PC-9 (cell line): ENCODE data around the gene RAET1G. TPM values are rescaled to one million over a fixed set of nuclear protein-coding genes. Genes with fewer than 3 reads are reported as not detected.

Source experiments
- BruUV-seq: library from RNA; stranded (reverse); fragments of 400-500 nt; replicated peaks from 2 replicates; lab custom pipeline; 2021; lab: Mats Ljungman, UMichigan
- CTCF ChIA-PET: fragments of 300-600 bp; sonication (Branson Sonifier 250); formaldehyde crosslinking; loops from one replicate; lab custom pipeline; 2022; ENCODE audit warnings: antibody characterized with exemption; lab: Charles Lee
- POLR2A ChIA-PET: fragments of 300-600 bp; sonication (Branson Sonifier 250); formaldehyde crosslinking; loops from one replicate; lab custom pipeline; 2022; ENCODE audit warnings: antibody characterized with exemption; ENCODE audit not compliant: unreplicated experiment; lab: Charles Lee
- DNase-seq, 2 experiments: peaks; one replicate each; pipeline versions ENCODE4 v3.0.0 to v3.0.0-alpha.2; 2015 to 2022; ENCODE audit warnings: mixed read lengths in 1 of 2
- H2AFZ ChIP-seq: fragments of 200-600 bp; sonication (generic); 2 replicates; pipeline ENCODE4 v1.8.1; 2017; ENCODE audit warnings: antibody characterized with exemption
- H3F3A ChIP-seq: fragments of 200-600 bp; sonication (generic); 2 replicates; pipeline ENCODE4 v1.8.1; 2017; ENCODE audit warnings: antibody characterized with exemption, mild to moderate bottlenecking, low read depth; ENCODE audit not compliant: insufficient read depth
- H3K27ac ChIP-seq: fragments of 200-600 bp; sonication (generic); 2 replicates; pipeline ENCODE4 v1.6.1; 2016; ENCODE audit warnings: mixed run types
- H3K27me3 ChIP-seq: fragments of 200-600 bp; sonication (generic); 2 replicates; pipeline ENCODE4 v1.6.1; 2016; ENCODE audit warnings: low read depth, mixed run types; ENCODE audit not compliant: insufficient read depth
- H3K36me3 ChIP-seq: fragments of 200-600 bp; sonication (generic); 2 replicates; pipeline ENCODE4 v1.6.1; 2016; ENCODE audit warnings: low read depth, mixed run types
- H3K4me1 ChIP-seq: fragments of 200-600 bp; sonication (generic); replicated peaks from 2 replicates; pipeline ENCODE4 v1.6.1; 2016; ENCODE audit warnings: mixed run types; ENCODE audit not compliant: insufficient read depth
- H3K4me2 ChIP-seq: fragments of 200-600 bp; sonication (generic); 2 replicates; pipeline ENCODE4 v1.6.1; 2017; ENCODE audit warnings: mixed run types
- H3K4me3 ChIP-seq: fragments of 200-600 bp; sonication (generic); 2 replicates; pipeline ENCODE4 v1.6.1; 2016; ENCODE audit warnings: mixed run types
- H3K79me2 ChIP-seq: fragments of 200-600 bp; sonication (generic); 2 replicates; pipeline ENCODE4 v1.6.1; 2017; ENCODE audit warnings: low read depth, mixed run types
- H3K9me2 ChIP-seq: fragments of 200-600 bp; sonication (generic); 2 replicates; pipeline ENCODE4 v1.8.1; 2017; ENCODE audit warnings: mild to moderate bottlenecking; ENCODE audit not compliant: insufficient read depth
- H3K9me3 ChIP-seq: fragments of 200-600 bp; sonication (generic); 2 replicates; pipeline ENCODE4 v1.8.1; 2016; ENCODE audit warnings: low read depth; ENCODE audit not compliant: insufficient read depth
- H4K20me1 ChIP-seq: fragments of 200-600 bp; sonication (generic); 2 replicates; pipeline ENCODE4 v1.8.1; 2017; ENCODE audit not compliant: insufficient read depth
- EZH2 ChIP-seq: fragments of 200-600 bp; sonication (generic); IDR thresholded peaks from 2 replicates; pipeline ENCODE4 v1.8.0; 2017; ENCODE audit warnings: antibody characterized with exemption, low read depth
- intact Hi-C: fragments of 100-400 bp; cut with micrococcal nuclease; formaldehyde crosslinking; loops from one replicate; pipeline ENCODE4 v1.10.0; 2022; ENCODE audit not compliant: unreplicated experiment
- total RNA-seq: library from RNA; stranded (reverse); gene quantifications from 2 replicates; pipeline ENCODE4 v1.2.3, GENCODE V29; 2021
- TF ChIP-seq, protein P1 (sequence below): fragments of 200-600 bp; sonication (generic); conservative IDR thresholded peaks from 2 replicates; pipeline ENCODE4 v1.6.1; 2017; ENCODE audit warnings: mixed run types, antibody characterized with exemption, mild to moderate bottlenecking, moderate library complexity

Gene RAET1G
- total RNA-seq, 1 experiment from 2014 or later, result not detected

DNA sequence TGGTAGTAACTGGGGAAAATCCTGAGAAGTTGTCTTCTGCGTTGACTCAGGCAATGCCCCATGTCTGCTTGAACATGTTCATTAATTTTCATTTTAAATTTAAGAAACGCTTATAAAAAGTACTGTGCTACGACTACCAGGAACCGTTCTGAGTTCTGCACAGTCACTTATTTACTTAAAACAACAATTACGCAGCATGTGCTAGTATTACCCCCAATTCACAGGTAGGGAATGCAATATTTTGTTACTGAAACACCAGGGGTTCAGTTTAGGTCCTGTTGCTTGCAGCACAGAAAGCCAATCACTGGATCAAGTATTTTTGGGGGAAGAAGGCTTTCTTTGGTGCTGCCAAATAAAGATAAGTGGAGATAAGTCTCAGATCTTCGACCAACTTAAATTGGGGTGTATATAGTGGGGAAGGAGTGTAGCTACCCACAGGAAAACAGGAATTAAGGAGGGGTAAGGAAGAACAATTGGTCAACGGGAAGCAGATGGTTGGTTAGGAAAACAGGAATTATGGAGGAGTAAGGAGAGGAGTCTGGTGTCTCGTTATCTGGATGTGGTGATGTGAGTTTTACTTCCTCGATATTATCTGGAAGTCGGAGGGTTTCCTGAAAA is 53.5 kb downstream of the RAET1G start:
- no peaks in the 10 kb centered on the region for H3K9me3 ChIP-seq
- no peaks in the 10 kb centered on the region for H3K79me2 ChIP-seq
- no peaks in the 10 kb centered on the region for H4K20me1 ChIP-seq
- BruUV-seq, result no TSS peak
- no peak overlapping the region for H3K27ac ChIP-seq
- H3K27me3 ChIP-seq, result no peaks in the 10 kb centered on the region
- intact Hi-C loops, result loop anchor here (2.0 to 10.0 kb wide), 2 partner anchors 47 to 305 kb away; partner anchors contain the start of gene GINM1
- no peak overlapping the region for H3K4me2 ChIP-seq
- peaks cover 15% of the 10 kb centered on the region for H3F3A ChIP-seq
- no peaks in the 10 kb centered on the region for H3K36me3 ChIP-seq
- no peak overlapping the region for H3K4me3 ChIP-seq
- ChIA-PET CTCF (no interaction called here), POLR2A (no interaction called here)
- no peak overlapping the region for H2AFZ ChIP-seq
- no peak for DNase-seq
- no peak for TF ChIP-seq EZH2
- TF ChIP-seq, protein P1, sequence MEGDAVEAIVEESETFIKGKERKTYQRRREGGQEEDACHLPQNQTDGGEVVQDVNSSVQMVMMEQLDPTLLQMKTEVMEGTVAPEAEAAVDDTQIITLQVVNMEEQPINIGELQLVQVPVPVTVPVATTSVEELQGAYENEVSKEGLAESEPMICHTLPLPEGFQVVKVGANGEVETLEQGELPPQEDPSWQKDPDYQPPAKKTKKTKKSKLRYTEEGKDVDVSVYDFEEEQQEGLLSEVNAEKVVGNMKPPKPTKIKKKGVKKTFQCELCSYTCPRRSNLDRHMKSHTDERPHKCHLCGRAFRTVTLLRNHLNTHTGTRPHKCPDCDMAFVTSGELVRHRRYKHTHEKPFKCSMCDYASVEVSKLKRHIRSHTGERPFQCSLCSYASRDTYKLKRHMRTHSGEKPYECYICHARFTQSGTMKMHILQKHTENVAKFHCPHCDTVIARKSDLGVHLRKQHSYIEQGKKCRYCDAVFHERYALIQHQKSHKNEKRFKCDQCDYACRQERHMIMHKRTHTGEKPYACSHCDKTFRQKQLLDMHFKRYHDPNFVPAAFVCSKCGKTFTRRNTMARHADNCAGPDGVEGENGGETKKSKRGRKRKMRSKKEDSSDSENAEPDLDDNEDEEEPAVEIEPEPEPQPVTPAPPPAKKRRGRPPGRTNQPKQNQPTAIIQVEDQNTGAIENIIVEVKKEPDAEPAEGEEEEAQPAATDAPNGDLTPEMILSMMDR, result no peak
- peaks cover 30% of the 10 kb centered on the region for H3K4me1 ChIP-seq
- H3K9me2 ChIP-seq, result no peaks in the 10 kb centered on the region

DNA sequence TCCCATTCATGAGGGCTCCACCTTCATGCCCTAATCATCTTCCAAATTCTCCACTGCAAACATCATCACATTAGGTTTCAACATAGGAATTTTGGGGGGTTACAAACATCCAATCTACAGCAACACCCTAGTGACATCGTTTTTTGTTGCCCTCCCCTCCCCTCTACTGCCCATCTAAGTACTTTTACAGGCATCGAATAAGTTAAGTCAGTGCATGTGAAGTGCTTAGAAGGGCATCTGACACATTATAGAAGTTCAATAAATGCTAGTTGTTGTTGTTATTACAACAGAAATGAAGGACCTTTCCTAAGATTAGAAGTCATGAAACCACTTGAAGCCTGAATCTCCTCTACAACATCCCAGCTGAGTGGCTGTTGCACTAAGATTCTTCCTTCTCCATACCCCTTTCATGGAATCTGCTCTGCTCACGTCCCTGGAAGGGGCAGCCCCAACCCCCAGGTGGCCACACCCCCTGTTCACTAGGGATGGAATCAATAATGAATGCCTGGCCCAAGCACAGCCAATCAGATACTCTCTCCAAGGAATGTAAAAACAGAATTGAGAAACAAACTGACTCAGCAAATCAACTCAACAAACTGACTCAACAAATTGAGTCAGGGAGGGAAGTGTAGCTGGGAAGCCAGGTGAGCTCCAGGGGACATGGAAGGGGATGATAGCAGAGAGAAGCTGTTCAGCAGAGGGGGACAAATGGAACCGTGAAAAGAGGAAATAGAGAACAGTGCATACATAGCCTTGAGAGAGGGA is 54.9 kb downstream of the RAET1G start:
- ChIA-PET POLR2A (no interaction called here), CTCF (interaction anchor here (0.6 kb wide), 1 partner anchor 27 kb away, joined by 3 read pairs; no protein-coding TSS in a partner anchor)
- DNase-seq, result peak in 1 of 2 experiments; percentile 74

More for the DNA sequence above, 54.9 kb downstream of the RAET1G start:
- H4K20me1 ChIP-seq, result no peaks in the 10 kb centered on the region
- no peak overlapping the region for H2AFZ ChIP-seq
- TF ChIP-seq EZH2, result no peak
- TF ChIP-seq, protein P1, result no peak
- BruUV-seq, result no TSS peak
- H3K9me3 ChIP-seq, result no peaks in the 10 kb centered on the region
- H3K4me2 ChIP-seq, result peak overlapping the region; percentile 35
- H3K79me2 ChIP-seq, result no peaks in the 10 kb centered on the region
- peaks cover 32% of the 10 kb centered on the region for H3K4me1 ChIP-seq
- peaks cover 17% of the 10 kb centered on the region for H3F3A ChIP-seq
- H3K36me3 ChIP-seq, result no peaks in the 10 kb centered on the region
- no peak overlapping the region for H3K4me3 ChIP-seq
- H3K9me2 ChIP-seq, result no peaks in the 10 kb centered on the region
- H3K27me3 ChIP-seq, result no peaks in the 10 kb centered on the region
- peak overlapping the region; percentile 40 for H3K27ac ChIP-seq
- intact Hi-C loops, result loop anchor here (2.0 to 10.0 kb wide), 2 partner anchors 49 to 303 kb away; partner anchors contain the start of gene GINM1

Other genes with a start within 250 kb of the RAET1G start
- gene LATS1, start 205.0 kb downstream of the RAET1G start, total RNA-seq, result 11.2 and 15.4 TPM in 2 replicates
- 25.1 and 36.2 TPM in 2 replicates for gene NUP43, start 176.6 kb downstream of the RAET1G start, total RNA-seq
- gene PCMT1, start 173.4 kb downstream of the RAET1G start, total RNA-seq, result 39.0 and 50.5 TPM in 2 replicates
- gene LRP11, start 58.8 kb downstream of the RAET1G start, total RNA-seq, result 33.8 and 38.6 TPM in 2 replicates
- 0.20 TPM in 1 of 2 replicates, not detected in the other for gene RAET1E, start 25.0 kb downstream of the RAET1G start, total RNA-seq
- gene ULBP2, start 18.9 kb upstream of the RAET1G start, total RNA-seq, result 2.9 and 4.4 TPM in 2 replicates
- 2.8 and 3.3 TPM in 2 replicates for gene ULBP1, start 40.8 kb upstream of the RAET1G start, total RNA-seq
- gene RAET1L, start 102.4 kb upstream of the RAET1G start, total RNA-seq, result 1.2 and 2.8 TPM in 2 replicates
- gene ULBP3, start 146.0 kb upstream of the RAET1G start, total RNA-seq, result 3.8 and 4.2 TPM in 2 replicates
- 9.8 and 12.1 TPM in 2 replicates for gene PPP1R14C, start 219.9 kb upstream of the RAET1G start, total RNA-seq